GM12865 (cell line): ENCODE results near the gene NR2C1.

ENCODE experiments used
- DNase-seq: peaks from one replicate; pipeline ENCODE4 v3.0.0; 2010; ENCODE audit warnings: low read depth
- H3K4me3 ChIP-seq: 2 replicates; pipeline ENCODE4 v1.5.1; 2011; ENCODE audit warnings: mild to moderate bottlenecking, low read depth, low read length, control low read depth
- TF ChIP-seq, protein P1 (sequence below): IDR thresholded peaks from 2 replicates; pipeline ENCODE4 v1.5.1; 2011; ENCODE audit warnings: low read length, control low read depth, low read depth, inconsistent platforms; ENCODE audit not compliant: insufficient read depth; ENCODE audit errors: missing control alignments

The NR2C1 gene

DNA sequence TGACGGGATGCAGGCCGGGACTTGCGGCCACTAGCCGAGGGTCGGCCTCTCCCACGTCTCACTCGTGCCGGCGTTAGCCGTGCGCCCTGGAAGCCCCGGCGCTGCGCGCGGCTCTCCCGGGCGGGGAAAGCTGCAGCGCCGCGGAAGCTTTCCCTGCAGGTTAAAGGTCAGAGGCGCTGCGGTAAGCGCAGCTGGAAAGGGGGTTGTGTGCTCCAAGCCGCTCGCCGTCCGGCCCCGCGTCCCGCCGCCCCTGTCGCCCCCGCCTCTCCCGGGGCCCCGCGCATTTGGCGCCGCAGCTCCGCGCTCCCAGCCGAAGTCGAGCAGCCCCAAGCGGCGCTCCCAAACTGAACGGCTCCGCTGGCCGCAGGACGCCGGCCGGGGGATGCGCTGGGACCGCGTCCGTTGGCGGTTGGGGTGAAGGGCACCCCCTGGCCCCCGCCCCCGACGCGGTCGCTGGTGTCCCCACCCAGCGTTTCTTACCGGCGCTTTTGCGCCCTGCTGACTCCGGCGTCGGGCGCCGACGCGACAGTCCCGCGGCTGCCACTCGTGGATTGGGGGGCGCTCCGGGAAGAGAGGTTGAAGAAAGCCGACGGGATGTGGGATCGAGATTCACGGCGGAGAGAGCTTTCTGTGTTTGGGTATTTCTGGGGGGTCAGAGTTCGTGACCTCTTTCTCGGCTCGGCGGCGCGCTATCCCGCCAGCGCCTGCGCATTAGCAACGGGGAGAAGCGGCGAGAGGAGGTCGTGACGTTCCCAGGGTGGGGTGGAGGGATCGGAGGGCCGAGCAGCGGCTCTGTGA is at the start of gene NR2C1:
NR2C1 (minus strand) TSS at position 719 of the 798 bp plus-strand sequence. CDS start 6,234 bp downstream, outside the sequence.
- peak within 1 kb of the TSS; percentile 86 for H3K4me3 ChIP-seq
- DNase-seq: peak; percentile 97
- TF ChIP-seq, protein P1, sequence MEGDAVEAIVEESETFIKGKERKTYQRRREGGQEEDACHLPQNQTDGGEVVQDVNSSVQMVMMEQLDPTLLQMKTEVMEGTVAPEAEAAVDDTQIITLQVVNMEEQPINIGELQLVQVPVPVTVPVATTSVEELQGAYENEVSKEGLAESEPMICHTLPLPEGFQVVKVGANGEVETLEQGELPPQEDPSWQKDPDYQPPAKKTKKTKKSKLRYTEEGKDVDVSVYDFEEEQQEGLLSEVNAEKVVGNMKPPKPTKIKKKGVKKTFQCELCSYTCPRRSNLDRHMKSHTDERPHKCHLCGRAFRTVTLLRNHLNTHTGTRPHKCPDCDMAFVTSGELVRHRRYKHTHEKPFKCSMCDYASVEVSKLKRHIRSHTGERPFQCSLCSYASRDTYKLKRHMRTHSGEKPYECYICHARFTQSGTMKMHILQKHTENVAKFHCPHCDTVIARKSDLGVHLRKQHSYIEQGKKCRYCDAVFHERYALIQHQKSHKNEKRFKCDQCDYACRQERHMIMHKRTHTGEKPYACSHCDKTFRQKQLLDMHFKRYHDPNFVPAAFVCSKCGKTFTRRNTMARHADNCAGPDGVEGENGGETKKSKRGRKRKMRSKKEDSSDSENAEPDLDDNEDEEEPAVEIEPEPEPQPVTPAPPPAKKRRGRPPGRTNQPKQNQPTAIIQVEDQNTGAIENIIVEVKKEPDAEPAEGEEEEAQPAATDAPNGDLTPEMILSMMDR: no peak

DNA sequence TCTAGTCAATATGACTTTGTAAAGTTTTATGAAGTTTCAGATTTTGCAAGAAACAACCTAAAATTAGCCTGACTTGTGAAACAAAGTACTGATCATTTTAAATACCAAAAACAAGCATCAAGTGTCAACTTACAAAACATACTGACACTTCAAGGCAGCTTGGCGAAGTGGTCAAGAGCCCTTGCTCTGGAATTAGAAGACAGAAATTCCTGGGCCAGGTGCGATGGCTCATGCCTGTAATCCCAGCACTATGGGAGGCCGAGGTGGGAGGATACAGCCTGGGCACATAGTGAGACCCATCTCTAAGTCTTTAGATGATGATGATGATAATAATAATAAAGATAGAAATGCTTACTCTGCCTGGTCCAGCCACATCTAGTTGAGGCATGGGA is 45.4 kb upstream of the NR2C1 start:
- TF ChIP-seq, protein P1: no peak
- no peak for DNase-seq
- no peak overlapping the region for H3K4me3 ChIP-seq

DNA sequence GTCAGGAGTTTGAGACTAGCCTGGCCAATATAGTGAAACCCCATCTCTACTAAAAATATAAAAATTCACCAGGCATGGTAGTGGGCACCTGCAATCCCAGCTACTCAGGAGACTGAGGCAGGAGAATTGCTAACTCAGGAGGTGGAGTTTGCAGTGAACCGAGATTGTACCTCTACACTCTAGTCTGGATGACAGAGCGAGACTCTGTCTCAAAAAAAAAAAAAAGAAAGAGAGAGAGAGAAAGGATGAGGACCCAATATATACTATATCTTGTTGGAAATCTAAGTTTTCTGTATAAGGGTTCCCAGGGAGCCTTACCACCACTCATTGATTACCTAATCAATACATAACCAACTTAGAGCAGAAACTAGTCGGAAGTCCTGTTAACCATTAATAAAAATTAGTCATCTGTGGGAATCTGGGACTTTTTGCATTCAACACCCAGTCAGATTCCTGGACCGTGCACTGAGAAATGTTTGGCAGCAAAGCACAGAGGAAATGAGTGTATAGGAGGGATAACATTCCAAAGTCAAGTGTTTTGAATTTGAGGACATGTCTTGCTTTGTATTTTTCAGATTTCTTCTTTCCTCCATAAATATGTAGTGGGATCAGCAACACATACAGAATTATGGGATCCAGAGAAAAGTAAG is 44.8 kb upstream of the NR2C1 start:
- TF ChIP-seq, protein P1: no peak
- no peak overlapping the region for H3K4me3 ChIP-seq
- DNase-seq: no peak

DNA sequence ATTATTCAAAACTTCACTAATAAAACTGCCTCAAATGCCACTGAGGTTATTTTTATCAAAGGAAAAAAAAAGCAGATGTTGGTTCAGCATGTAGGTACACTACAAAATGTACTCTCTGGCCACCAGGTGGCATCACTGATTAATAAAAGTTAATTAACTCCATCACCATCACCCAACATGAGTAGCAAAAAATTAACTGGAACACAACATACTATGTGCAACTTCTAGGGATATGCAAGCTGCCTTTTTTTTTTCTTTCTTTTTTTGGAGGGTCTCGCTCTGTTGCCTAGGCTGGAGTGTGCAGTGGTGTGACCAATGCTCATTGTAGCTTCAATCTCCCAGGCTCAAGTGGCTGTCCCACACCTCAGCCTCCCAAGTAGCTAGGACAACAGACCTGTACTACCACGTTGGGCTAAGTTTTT is 43.8 kb upstream of the NR2C1 start:
- TF ChIP-seq, protein P1: peak; percentile 45
- H3K4me3 ChIP-seq: no peak overlapping the region
- peak; percentile 78 for DNase-seq

DNA sequence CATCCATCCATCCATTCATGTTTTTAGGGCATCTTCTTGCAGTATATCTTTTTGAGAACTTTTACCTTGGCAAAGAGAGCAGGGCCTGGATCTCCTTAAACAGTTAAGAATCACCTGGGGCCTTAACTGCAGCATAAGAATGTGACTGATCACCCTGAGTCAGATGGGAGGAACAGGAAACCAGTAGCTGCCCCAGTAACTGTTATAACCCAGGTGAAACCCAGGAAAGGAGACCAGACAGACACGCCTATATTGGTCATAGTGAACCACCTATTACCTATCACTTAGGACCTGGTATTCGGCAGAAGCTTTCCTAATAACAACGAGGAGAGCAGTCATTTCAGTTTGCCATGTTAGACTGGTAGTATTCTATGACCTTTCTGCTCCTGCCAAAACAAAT is 43.4 kb upstream of the NR2C1 start:
- DNase-seq: peak; percentile 33
- H3K4me3 ChIP-seq: no peak overlapping the region
- TF ChIP-seq, protein P1: no peak

DNA sequence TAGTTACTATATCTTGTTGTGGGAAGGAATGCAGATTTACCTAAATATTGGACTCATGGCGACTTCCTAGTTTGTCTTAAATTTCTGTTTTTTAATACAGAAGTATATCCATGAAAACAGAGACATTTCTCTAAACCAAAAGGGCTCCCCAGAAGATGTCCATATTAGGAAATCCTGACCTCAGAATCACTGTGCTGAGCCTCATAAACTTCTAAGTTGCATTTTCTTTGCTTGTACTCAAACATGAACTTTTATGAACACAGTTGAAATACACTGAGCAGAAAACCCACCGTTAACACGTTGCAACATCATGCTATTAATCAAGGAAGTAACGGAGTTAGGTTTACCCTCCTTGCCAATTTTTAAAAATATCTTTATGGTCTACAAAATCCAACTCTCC is 42.9 kb upstream of the NR2C1 start:
- no peak for DNase-seq
- TF ChIP-seq, protein P1: no peak
- H3K4me3 ChIP-seq: no peak overlapping the region

DNA sequence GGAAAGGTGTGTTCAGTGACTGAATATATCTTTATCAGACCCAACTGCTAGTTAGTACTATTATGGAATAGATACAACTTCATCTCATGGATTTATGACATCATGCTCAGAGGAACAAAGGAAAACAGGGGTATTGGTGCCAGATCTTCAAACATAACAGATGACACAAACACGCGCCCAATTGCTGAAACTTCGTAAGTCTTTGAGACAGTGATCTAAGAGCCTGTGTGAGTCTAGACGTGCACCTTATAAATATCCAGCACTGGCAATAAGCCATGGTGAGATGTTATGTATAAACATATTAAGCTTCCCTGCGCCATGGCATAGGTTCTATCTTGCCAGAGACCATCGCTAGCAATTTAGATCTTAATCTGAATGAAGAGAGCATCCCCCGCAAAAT is 42.2 kb upstream of the NR2C1 start:
- no peak overlapping the region for H3K4me3 ChIP-seq
- no peak for DNase-seq
- TF ChIP-seq, protein P1: no peak
